GM21360 (cell line): ENCODE measurements around the gene CIAO3.
A peak's percentile ranks its signal among the peaks of the same experiment; 100 is the strongest.

Experiments
- ATAC-seq: cut with Tn5 transposase; IDR thresholded peaks from one replicate; pipeline ENCODE4 v1.9.1; 2021; ENCODE audit warnings: mild to moderate bottlenecking, moderate library complexity; ENCODE audit not compliant: unreplicated experiment

CIAO3 gene

DNA sequence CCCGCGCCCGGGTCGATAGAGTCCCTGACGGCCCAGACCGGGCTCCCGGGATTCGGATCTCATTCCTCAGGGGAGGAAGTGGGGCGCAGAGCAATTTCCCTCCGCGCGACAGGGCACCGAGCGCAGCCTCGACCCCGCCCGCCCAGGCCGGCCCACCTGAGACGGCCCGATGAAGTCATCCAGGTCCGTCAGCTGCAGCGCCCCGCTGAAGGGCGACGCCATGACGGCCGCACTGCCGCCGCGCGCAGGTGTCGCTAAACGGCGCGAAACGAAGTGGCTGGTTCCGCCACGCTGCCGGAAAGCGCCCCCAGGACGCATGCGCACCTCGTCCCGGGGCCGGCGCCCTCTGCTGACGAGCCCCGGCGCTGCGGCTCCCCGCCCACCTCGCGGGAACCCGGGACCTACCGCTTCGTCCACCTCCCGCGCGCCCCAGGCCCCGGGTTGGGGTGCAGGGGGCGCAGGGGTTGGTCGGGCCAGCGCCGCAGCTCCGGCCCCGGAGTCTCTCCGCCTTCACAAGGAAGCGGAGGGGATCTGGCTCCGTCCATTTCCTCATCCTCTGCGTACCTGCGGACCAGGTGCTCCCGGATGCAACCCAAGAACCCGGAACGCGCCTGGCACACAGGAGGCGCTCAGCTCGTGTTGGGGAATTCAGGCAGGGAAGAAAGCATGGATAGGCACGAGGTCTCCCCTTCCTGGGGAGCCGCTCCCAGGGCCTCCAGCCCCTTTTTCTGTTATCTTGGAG, at the start of gene CIAO3:
TSS of gene CIAO3 (minus strand) at position 234 of the 742 bp plus-strand sequence. CDS start at position 222, 12 bp downstream.
- ATAC-seq = peak; percentile 62

GRCh38 chr16:790086-790485, 49.3 kb upstream of the CIAO3 start:
- no peak for ATAC-seq

DNA sequence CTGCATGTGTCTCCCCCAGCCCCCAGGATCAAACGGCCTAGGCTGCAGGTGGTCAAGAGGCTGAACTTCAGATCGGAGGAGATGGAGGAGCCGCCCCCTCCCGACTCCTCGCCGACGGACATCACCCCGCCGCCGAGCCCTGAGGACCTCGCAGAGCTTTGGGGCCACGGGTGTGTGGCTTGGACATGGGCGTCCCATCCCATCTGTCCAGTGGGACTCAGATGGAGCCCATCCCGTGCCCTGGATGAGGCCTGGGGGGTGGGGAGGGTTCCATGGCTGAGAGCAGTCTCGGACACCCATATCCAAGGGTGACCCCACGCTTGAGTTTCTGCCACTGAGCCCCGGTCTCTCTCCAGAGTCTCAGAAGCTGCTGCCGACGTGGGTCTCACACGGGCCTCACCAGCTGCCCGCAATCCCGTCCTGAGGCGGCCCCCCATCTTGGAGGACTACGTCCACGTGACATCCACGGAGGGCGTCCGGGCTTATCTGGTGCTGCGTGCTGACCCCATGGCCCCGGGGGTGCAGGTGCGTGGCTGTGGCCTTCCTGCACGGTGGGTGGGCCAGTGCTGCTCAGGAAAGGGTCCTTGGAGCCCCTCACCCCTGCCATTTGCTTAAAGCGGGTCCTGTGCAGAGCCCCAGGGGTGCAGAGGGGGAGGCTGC, 48.5 kb upstream of the CIAO3 start:
- ATAC-seq = no peak

- ATAC-seq = peak; percentile 58
Observed at GRCh38 chr16:788399-789126, 47.8 kb upstream of the CIAO3 start, which contains the start of gene CHTF18. Gene CHTF18, plus strand, starts transcription at chr16:788620. Its CDS starts 65 bp downstream, at chr16:788685.

GRCh38 chr16:787978-788398, 47.2 kb upstream of the CIAO3 start, which contains the start of gene RPUSD1:
Gene RPUSD1, minus strand, starts transcription at chr16:788381. Its CDS starts 644 bp downstream, at chr16:787737.
- ATAC-seq = peak; percentile 2

DNA sequence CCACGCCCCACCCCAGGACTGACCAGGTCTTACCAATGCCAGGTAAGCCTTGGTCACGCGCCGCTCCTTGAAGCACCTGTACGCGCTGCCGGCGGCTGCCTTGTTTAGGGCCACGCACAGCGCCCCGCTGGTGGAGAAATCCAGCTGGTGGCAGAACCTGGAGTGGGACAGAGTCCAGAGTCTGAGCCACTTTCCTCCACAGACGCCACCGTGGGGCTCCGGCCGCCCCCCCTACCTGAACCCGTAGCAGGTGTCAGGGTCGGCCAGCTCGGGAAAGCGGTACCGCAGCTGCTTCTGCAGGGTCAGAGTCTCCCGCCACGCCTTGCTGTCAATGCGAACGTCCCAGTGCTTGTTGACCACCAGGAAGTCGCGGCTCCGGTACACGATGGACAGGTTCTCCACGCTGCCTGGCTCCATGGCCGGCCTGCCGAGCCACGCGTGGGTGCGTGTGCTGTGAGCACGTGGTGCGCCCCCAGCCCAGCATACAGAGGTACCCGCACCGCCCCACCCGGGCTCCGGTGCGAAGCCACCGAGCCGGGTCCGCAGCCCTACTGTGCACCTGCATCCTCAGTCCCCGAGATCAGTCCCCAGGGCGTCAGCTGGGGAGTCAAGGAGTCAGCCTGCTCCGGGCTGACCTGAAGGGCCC, 46.6 kb upstream of the CIAO3 start:
- ATAC-seq = no peak

DNA sequence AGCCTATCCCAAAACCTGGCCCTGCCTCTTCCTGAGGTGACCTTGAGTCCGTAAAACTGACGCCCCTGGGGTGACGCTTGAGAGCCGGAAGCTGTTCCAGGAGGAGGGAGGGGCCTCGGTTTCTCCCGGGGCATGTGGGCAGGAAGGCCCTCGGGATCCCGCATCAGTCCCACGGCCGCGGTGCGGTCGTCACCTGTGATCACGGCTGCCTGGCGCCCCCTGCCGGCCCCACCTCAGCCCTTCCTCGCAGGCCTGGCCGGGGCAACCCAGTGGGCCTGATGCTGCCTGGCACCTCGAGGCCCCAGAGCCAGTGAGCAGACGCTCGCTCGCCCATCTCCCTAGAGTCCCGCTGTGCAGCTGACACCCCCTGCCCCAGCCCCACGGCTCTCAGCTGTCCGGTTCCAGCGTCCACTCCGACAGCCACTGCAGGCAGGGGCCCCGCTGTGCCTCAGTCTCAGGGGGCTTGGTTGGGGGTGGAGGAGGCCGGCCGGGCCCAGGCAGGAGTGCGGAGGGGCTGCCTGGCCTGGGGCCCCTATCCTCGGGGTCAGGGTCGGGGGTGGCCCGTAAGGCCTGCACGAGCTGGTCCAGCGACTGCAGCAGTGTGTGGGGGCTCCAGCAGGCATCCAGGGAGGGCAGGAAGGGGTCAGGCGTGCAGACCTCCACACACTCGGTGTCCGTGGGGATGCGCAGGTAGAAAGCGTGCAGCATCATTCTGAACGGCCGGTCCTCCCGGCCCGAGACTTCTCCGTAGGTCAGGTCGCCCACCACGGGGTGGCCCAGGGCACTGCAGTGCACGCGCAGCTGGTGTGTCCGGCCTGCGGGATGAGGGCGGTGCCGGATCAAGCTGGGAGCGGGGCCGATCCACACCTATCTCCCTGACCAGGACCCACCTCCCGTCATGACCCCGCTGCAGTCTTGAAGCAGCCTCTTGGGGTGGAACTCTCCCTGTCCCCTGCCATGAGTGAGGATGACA, 45.1 kb upstream of the CIAO3 start:
- no peak for ATAC-seq

- no peak for ATAC-seq
Observed at GRCh38 chr16:784431-784830, 43.6 kb upstream of the CIAO3 start.

- ATAC-seq = no peak
Observed at GRCh38 chr16:783404-784161, 42.8 kb upstream of the CIAO3 start.

- ATAC-seq = no peak
Observed at GRCh38 chr16:782766-783403, 42.1 kb upstream of the CIAO3 start.

GRCh38 chr16:782258-782657, 41.5 kb upstream of the CIAO3 start:
- ATAC-seq = no peak

GRCh38 chr16:781346-782010, 40.7 kb upstream of the CIAO3 start:
- no peak for ATAC-seq

GRCh38 chr16:780296-780695, 39.5 kb upstream of the CIAO3 start:
- no peak for ATAC-seq

DNA sequence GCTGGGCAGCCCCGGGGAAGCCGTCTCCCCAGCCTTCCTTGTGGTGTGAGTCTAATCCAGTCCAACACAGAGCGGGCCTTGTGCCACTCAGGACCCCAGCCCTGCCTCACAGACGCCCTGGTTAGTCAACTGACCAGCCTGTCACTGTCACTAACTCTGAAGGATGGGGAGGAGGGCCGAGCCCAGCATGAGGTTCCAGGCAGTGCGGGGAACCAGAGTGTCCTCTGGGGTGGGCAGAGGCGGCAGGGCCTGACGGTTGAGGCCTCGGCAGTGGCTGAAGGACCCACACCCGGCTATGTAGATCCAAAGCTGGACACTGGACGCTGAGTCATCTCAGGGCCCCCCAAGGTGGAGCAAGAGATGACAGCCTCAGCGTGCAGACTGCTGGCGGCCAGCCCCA, 38.8 kb upstream of the CIAO3 start:
- no peak for ATAC-seq

DNA sequence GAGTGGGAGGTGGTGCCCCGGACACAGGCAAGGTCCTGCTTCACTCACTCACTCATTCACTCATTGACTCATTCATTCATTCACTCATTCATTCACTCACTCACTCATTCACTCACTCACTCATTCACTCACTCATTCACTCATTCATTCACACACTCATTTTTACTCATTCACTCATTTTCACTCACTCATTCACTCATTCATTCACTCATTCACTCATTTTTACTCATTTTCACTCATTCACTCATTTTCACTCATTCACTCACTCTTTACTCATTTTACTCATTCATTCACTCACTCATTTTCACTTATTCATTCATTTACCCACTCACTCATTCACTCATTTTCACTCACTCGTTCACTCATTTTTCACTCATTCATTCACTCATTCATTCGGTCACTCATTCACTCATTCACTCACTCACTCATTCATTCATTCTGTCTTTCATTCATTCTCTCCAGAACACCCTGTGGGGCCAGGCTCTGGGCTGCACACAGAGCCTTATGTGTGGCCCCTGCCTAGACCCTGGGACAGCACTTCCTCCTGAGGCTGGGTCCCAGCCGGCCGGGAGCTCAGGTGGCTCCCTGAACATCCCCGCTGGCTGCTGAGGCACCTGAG, 38.2 kb upstream of the CIAO3 start:
- ATAC-seq = no peak

GRCh38 chr16:778447-778846, 37.6 kb upstream of the CIAO3 start:
- no peak for ATAC-seq

GRCh38 chr16:777826-778225, 37.0 kb upstream of the CIAO3 start:
- no peak for ATAC-seq

- ATAC-seq = no peak
Observed at GRCh38 chr16:776824-777223, 36.0 kb upstream of the CIAO3 start.
